ENCODE data around the gene RRH. TPM values are rescaled to one million over a fixed set of nuclear protein-coding genes. Genes with fewer than 3 reads are reported as not detected.

RRH gene
- total and polyA plus RNA-seq, 4 donors = 0.05 to 0.08 (median 0.05) TPM; not detected in 1

DNA sequence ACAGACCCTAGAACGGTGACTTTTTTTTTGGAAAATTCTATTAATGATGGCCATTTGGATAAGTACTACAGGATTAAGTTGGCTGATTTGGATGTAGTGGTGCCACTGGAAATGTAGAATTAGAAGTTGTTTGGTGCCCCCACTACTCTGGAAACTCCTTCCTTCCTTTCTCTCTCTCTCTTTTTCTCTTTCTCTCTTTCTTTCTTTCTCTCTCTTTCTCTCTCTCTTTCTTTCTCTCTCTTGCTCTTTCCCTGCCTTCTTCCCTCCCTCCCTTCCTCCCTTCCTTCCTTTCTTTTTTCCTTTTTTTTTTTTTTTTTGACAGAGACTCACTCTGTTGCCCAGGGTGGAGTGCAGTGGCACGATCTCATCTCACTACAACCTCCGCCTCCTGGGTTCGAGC is 9.5 kb upstream of the RRH start (continued):
- TF ChIP-seq, protein P1, sequence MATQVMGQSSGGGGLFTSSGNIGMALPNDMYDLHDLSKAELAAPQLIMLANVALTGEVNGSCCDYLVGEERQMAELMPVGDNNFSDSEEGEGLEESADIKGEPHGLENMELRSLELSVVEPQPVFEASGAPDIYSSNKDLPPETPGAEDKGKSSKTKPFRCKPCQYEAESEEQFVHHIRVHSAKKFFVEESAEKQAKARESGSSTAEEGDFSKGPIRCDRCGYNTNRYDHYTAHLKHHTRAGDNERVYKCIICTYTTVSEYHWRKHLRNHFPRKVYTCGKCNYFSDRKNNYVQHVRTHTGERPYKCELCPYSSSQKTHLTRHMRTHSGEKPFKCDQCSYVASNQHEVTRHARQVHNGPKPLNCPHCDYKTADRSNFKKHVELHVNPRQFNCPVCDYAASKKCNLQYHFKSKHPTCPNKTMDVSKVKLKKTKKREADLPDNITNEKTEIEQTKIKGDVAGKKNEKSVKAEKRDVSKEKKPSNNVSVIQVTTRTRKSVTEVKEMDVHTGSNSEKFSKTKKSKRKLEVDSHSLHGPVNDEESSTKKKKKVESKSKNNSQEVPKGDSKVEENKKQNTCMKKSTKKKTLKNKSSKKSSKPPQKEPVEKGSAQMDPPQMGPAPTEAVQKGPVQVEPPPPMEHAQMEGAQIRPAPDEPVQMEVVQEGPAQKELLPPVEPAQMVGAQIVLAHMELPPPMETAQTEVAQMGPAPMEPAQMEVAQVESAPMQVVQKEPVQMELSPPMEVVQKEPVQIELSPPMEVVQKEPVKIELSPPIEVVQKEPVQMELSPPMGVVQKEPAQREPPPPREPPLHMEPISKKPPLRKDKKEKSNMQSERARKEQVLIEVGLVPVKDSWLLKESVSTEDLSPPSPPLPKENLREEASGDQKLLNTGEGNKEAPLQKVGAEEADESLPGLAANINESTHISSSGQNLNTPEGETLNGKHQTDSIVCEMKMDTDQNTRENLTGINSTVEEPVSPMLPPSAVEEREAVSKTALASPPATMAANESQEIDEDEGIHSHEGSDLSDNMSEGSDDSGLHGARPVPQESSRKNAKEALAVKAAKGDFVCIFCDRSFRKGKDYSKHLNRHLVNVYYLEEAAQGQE (IDR thresholded peaks at IDR 0.05) = no peak
- TF ChIP-seq HNF4A (conservative IDR thresholded peaks at IDR 0.05) (no peak), SP1 (IDR thresholded peaks at IDR 0.05) (no peak), EGR1 (IDR thresholded peaks at IDR 0.05; ENCODE audit: low read depth in 2 of 2) (no peak), TAF1 (conservative IDR thresholded peaks at IDR 0.05) (no peak), RXRA (IDR thresholded peaks at IDR 0.05) (no peak)

DNA sequence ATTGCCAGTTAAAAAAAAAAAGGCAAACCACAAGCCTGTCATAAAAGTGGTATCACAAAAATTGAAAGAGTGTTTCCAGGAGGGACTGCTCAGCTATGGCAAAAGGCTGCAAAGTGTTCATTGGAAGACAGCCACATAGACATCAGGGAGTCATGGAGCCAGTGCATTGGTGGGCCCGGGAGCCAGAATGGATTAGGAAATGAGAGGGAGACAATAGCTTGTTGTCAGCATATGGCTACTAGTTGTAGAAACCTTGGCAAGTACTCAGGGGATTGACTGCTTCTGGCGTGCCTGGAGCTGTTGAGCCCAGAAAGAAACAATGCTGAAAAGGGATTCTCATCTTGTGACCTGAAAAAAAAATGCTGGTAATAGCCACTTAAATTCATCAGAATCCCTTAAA is 7.2 kb upstream of the RRH start:
- no peak for DNase-seq (ENCODE audit: low spot score)
- no peaks in the 10 kb centered on the region for H3K9me3 ChIP-seq (ENCODE audit: control insufficient read depth in 4 of 4, low read length in 3 of 4)
- peaks cover 5 to 43% (median 20%) of the 10 kb centered on the region in 4 donors for H3K36me3 ChIP-seq (ENCODE audit: control insufficient read depth in 4 of 4, insufficient read depth in 3 of 4, low read depth in 1 of 4, low read length in 3 of 4)
- H3K27ac ChIP-seq (ENCODE audit: low read depth in 1 of 2, low read length in 2 of 2) = no peak overlapping the region
- no peak overlapping the region for H3K9ac ChIP-seq (ENCODE audit: low read depth in 1 of 2, low read length in 2 of 2)
- no peak overlapping the region for H3K4me3 ChIP-seq (ENCODE audit: low read depth in 1 of 3, low read length in 3 of 3)
- no peaks in the 10 kb centered on the region for H3K27me3 ChIP-seq (ENCODE audit: control insufficient read depth in 4 of 4, insufficient read depth in 4 of 4, low read length in 3 of 4)
- no peak for TF ChIP-seq EGR1 (IDR thresholded peaks at IDR 0.05; ENCODE audit: low read depth in 2 of 2)
- H3K4me1 ChIP-seq (ENCODE audit: control insufficient read depth in 4 of 4, insufficient read depth in 4 of 4, low read length in 3 of 4) = peaks cover 2 to 15% (median 10%) of the 10 kb centered on the region in 4 donors
- 93% methylated on average over 2 of the region's 2 CpGs for WGBS

DNA sequence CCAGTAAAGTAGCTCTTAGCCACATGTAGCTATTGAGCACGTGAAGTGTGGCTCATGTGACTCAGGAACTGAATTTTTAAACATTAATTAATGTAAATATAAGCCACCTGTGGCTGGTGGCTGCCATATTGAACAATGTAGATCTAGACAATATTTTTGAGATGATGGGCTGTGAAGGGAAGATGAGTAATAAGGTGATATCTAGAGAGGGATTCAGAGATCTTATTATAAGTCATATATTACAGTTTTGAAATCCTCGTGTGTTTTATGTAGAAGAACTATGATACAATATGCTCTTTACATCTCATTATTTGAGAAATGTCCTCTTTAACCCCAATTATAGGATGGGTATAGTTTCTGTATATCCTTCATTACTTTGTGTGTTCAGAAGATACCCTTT is 6.6 kb upstream of the RRH start:
- Histone ChIP-seq H3K36me3 (ENCODE audit: control insufficient read depth in 4 of 4, insufficient read depth in 3 of 4, low read depth in 1 of 4, low read length in 3 of 4) (peaks cover 5 to 43% (median 20%) of the 10 kb centered on the region in 4 donors), H3K4me1 (ENCODE audit: control insufficient read depth in 4 of 4, insufficient read depth in 4 of 4, low read length in 3 of 4) (peaks cover 2 to 10% (median 9%) of the 10 kb centered on the region in 4 donors), H3K27me3 (ENCODE audit: control insufficient read depth in 4 of 4, insufficient read depth in 4 of 4, low read length in 3 of 4) (no peaks in the 10 kb centered on the region), H3K4me3 (ENCODE audit: low read depth in 1 of 3, low read length in 3 of 3) (no peak overlapping the region), H3K9ac (ENCODE audit: low read depth in 1 of 2, low read length in 2 of 2) (no peak overlapping the region), H3K9me3 (ENCODE audit: control insufficient read depth in 4 of 4, low read length in 3 of 4) (no peaks in the 10 kb centered on the region), H3K27ac (ENCODE audit: low read depth in 1 of 2, low read length in 2 of 2) (no peak overlapping the region)
- TF ChIP-seq, protein P2, sequence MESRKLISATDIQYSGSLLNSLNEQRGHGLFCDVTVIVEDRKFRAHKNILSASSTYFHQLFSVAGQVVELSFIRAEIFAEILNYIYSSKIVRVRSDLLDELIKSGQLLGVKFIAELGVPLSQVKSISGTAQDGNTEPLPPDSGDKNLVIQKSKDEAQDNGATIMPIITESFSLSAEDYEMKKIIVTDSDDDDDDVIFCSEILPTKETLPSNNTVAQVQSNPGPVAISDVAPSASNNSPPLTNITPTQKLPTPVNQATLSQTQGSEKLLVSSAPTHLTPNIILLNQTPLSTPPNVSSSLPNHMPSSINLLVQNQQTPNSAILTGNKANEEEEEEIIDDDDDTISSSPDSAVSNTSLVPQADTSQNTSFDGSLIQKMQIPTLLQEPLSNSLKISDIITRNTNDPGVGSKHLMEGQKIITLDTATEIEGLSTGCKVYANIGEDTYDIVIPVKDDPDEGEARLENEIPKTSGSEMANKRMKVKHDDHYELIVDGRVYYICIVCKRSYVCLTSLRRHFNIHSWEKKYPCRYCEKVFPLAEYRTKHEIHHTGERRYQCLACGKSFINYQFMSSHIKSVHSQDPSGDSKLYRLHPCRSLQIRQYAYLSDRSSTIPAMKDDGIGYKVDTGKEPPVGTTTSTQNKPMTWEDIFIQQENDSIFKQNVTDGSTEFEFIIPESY (IDR thresholded peaks at IDR 0.05) = no peak
- TF ChIP-seq, protein P3, sequence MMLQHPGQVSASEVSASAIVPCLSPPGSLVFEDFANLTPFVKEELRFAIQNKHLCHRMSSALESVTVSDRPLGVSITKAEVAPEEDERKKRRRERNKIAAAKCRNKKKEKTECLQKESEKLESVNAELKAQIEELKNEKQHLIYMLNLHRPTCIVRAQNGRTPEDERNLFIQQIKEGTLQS (IDR thresholded peaks at IDR 0.05) = no peak
- 84% methylated on average over 2 of the region's 2 CpGs for WGBS
- no peak for DNase-seq (ENCODE audit: low spot score)

DNA sequence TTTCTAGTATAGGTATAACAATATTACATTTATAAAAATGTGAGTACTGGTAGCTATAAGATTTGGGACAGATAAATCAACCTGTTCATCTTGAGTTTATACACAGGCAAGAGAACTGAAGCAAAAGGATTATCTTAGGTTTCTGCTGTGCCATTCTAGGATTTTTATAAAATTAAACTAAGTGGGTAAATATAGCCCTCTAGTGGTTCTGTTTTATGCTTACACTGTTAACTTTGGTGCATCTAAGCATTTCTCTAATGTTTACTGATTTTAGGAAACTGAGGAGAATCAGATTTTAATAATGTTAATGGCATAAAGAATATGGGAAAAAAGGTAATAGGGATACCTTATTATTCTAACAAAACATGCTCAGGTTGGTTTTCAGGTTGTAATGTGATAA is 1.1 kb upstream of the RRH start:
- peaks cover 2 to 26% (median 9%) of the 10 kb centered on the region in 4 donors for H3K36me3 ChIP-seq (ENCODE audit: control insufficient read depth in 4 of 4, insufficient read depth in 3 of 4, low read depth in 1 of 4, low read length in 3 of 4)
- no peak overlapping the region for H3K27ac ChIP-seq (ENCODE audit: low read depth in 1 of 2, low read length in 2 of 2)
- H3K9me3 ChIP-seq (ENCODE audit: control insufficient read depth in 4 of 4, low read length in 3 of 4) = no peaks in the 10 kb centered on the region
- TF ChIP-seq EGR1 (IDR thresholded peaks at IDR 0.05; ENCODE audit: low read depth in 2 of 2) (no peak), RAD21 (IDR thresholded peaks at IDR 0.05) (peak; percentile 77 to 83)
- TF ChIP-seq, protein P2 (IDR thresholded peaks at IDR 0.05) = no peak
- TF ChIP-seq, protein P4, sequence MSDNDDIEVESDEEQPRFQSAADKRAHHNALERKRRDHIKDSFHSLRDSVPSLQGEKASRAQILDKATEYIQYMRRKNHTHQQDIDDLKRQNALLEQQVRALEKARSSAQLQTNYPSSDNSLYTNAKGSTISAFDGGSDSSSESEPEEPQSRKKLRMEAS (IDR thresholded peaks at IDR 0.05) = no peak
- TF ChIP-seq, protein P5, sequence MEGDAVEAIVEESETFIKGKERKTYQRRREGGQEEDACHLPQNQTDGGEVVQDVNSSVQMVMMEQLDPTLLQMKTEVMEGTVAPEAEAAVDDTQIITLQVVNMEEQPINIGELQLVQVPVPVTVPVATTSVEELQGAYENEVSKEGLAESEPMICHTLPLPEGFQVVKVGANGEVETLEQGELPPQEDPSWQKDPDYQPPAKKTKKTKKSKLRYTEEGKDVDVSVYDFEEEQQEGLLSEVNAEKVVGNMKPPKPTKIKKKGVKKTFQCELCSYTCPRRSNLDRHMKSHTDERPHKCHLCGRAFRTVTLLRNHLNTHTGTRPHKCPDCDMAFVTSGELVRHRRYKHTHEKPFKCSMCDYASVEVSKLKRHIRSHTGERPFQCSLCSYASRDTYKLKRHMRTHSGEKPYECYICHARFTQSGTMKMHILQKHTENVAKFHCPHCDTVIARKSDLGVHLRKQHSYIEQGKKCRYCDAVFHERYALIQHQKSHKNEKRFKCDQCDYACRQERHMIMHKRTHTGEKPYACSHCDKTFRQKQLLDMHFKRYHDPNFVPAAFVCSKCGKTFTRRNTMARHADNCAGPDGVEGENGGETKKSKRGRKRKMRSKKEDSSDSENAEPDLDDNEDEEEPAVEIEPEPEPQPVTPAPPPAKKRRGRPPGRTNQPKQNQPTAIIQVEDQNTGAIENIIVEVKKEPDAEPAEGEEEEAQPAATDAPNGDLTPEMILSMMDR (IDR thresholded peaks at IDR 0.05; ENCODE audit: low read depth, low read length, missing input control) = peak; percentile 50
- no peak for DNase-seq (ENCODE audit: low spot score)
- no peaks in the 10 kb centered on the region for H3K27me3 ChIP-seq (ENCODE audit: control insufficient read depth in 4 of 4, insufficient read depth in 4 of 4, low read length in 3 of 4)
- no peak overlapping the region for H3K9ac ChIP-seq (ENCODE audit: low read depth in 1 of 2, low read length in 2 of 2)
- no peak overlapping the region for H3K4me3 ChIP-seq (ENCODE audit: low read depth in 1 of 3, low read length in 3 of 3)
- peaks cover 0 to 4% (median 0%) of the 10 kb centered on the region in 4 donors for H3K4me1 ChIP-seq (ENCODE audit: control insufficient read depth in 4 of 4, insufficient read depth in 4 of 4, low read length in 3 of 4)

Measured in liver (tissue), 9 donors.